H7 (cell line): ENCODE measurements around the gene LSM10. TPM values are rescaled to one million over a fixed set of nuclear protein-coding genes. Genes with fewer than 3 reads are reported as not detected.

Experiments used
- DNase-seq: peaks from one replicate; pipeline ENCODE4 v3.0.0; 2012
- H3K27me3 ChIP-seq: 2 replicates; pipeline ENCODE4 v1.6.0; 2011; ENCODE audit warnings: mild to moderate bottlenecking, low read length; ENCODE audit not compliant: control insufficient read depth, insufficient read depth
- H3K36me3 ChIP-seq: replicated peaks from 2 replicates; pipeline ENCODE4 v1.5.1; 2011; ENCODE audit warnings: low read length; ENCODE audit not compliant: control insufficient read depth, insufficient read depth
- H3K4me3 ChIP-seq: 2 replicates; pipeline ENCODE4 v1.5.1; 2011; ENCODE audit warnings: low read depth, mild to moderate bottlenecking, control low read depth, low read length, moderate library complexity; ENCODE audit not compliant: insufficient read depth
- total RNA-seq: library from RNA; depleted of rRNA; stranded (reverse); fragments of >200 nt; shearing (Covaris generic); gene quantifications from 2 replicates; pipeline ENCODE4 v1.2.3, GENCODE V29; 2014

LSM10 gene
- total RNA-seq, 1 experiment from 2014 or later = 14.4 TPM

DNA sequence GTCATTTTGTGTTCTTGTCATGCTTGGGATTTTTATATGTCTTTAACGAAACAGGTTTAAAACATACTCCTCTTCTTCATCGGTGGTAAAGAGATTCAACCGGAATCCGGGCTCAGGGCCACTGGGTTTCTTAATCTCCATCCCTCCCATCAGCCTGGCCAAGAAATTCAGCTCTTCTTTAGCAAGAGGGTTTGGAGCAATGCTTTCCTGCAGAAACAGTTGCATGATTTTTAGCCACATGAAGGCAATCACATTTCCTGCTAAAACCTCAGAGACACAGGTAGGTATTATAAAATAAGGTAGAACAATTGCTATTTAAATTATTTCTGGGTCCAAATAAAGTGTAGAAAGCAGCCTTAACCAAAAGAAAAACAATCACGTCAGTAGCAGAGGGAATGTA, 22.7 kb upstream of the LSM10 start:
- DNase-seq = no peak
- no peak overlapping the region for H3K4me3 ChIP-seq
- H3K27me3 ChIP-seq = no peaks in the 10 kb centered on the region
- H3K36me3 ChIP-seq = peaks cover 2% of the 10 kb centered on the region

DNA sequence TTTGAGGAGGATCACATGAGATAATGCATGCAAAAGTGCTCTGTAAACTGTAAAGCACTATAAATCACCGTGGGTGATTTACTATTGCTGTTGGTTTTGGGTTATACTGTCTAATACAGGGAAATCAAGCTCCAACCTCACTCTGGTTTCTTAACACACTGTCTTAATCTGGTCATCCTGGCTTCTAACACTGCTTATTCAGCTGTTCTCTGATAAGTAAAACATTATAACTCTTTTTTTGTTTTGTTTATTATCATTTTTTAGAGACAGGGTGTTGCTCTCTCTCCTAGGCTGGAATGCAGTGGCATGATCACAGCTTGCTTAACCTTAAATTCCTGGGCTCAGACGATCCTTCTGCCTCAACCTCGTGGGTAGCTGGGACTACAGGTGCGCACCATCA, 21.9 kb upstream of the LSM10 start:
- Histone ChIP-seq H3K27me3 (no peaks in the 10 kb centered on the region), H3K4me3 (no peak overlapping the region), H3K36me3 (peaks cover 2% of the 10 kb centered on the region)
- DNase-seq = no peak

DNA sequence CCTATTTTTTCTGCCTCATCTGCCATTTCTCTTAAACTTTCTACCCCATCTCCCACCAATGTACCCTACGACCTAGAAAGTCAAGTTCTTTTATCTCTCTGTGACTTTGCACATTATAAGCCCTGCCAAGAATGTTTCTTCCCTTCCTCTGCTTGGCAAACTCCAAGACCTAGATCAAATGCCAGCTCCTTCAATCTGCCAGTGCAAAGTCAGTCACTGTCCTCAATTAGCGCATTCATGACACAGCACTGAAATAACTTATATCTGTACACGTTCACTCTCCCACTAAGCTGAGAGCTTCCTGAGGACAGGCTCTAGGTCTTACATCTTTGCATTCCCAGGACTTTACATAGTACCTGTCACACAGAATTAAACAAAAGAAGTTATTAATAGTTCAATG, 21.4 kb upstream of the LSM10 start:
- H3K27me3 ChIP-seq = no peaks in the 10 kb centered on the region
- H3K4me3 ChIP-seq = no peak overlapping the region
- DNase-seq = no peak
- peaks cover 2% of the 10 kb centered on the region for H3K36me3 ChIP-seq

DNA sequence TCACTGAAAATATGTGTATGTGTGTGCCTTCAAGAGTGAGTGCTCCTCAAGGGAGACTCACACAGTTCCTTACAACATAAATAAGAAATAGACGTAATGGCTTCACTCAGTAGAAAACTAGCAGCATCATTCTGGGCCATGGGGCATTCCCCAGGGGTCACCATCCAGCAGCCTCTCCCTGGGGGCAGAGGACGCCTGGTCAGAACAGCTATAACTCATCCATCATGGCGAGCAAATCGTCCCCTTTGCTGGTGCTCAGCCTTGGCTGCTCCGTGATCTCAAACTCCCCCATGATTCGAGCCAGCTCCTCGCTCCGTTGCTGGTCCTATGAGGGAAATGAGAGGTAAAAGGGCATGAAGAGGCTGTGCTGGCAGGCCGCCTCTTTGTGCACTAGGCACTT, 20.2 kb upstream of the LSM10 start:
- DNase-seq = no peak
- Histone ChIP-seq H3K36me3 (peaks cover 2% of the 10 kb centered on the region), H3K4me3 (no peak overlapping the region), H3K27me3 (no peaks in the 10 kb centered on the region)

DNA sequence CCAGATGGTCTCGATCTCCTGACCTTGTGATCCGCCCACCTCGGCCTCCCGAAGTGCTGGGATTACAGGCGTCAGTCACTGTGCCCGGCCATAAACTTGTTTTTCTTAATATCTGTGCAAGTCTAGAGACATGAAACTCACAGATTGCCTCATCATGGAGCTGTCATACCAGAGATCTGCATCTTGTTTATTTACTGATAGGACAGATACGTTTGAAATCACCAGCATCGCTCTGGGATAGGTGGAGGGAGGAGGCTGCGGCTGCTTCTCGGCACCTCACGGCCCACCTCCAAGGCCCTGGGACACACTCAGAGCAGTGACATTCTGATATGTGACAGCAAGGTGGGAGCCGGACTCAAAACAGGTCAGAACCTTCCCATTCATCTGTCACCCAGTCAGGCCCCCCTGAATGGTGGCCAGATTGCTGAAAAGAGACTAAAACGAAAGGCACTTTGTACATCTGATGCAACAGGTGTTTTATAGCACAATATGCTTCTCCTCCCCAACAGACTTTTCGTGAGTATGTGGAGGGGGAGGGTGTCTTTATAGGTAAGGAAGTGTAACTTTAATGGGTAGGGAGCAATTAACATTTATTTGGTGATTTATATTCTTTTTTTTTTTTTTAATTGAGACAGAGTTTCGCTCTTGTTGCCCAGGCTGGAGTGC, 18.1 kb upstream of the LSM10 start:
- H3K27me3 ChIP-seq = no peaks in the 10 kb centered on the region
- H3K4me3 ChIP-seq = no peak overlapping the region
- DNase-seq = no peak
- H3K36me3 ChIP-seq = no peaks in the 10 kb centered on the region

DNA sequence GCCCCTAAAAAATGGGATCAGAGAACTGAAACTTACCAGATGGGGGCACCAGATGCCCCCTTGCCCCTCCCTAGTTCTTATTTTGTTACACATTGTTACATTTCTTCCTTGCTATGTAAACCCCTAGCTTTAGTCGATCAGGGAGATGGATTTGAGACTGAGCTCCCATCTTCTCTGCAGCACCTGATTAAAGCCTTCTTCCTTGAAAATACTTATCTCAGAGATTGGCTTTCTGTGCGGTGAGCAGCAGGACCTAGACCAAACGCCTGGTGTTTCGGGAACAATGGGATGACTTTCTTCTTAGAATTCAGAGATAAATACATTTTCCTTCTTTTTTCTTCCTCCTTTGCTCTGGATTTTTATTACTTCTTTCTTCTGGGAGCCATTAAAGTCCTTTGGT, 16.7 kb upstream of the LSM10 start:
- DNase-seq = no peak
- Histone ChIP-seq H3K27me3 (no peaks in the 10 kb centered on the region), H3K36me3 (no peaks in the 10 kb centered on the region), H3K4me3 (no peak overlapping the region)

- Histone ChIP-seq H3K27me3 (no peaks in the 10 kb centered on the region), H3K36me3 (peaks cover 2% of the 10 kb centered on the region), H3K4me3 (no peak overlapping the region)
- peak; percentile 43 for DNase-seq
Measured at GRCh38 chr1:36411674-36412648, 14.3 kb upstream of the LSM10 start.

GRCh38 chr1:36408479-36408878, 10.8 kb upstream of the LSM10 start:
- no peak for DNase-seq
- Histone ChIP-seq H3K36me3 (peaks cover 2% of the 10 kb centered on the region), H3K27me3 (no peaks in the 10 kb centered on the region), H3K4me3 (no peak overlapping the region)

GRCh38 chr1:36406440-36406839, 8.7 kb upstream of the LSM10 start:
- no peak for DNase-seq
- Histone ChIP-seq H3K4me3 (no peak overlapping the region), H3K27me3 (no peaks in the 10 kb centered on the region), H3K36me3 (peaks cover 2% of the 10 kb centered on the region)

- Histone ChIP-seq H3K36me3 (peaks cover 1% of the 10 kb centered on the region), H3K27me3 (no peaks in the 10 kb centered on the region), H3K4me3 (no peak overlapping the region)
- DNase-seq = no peak
Measured at GRCh38 chr1:36402504-36402890, 4.8 kb upstream of the LSM10 start.

- no peaks in the 10 kb centered on the region for H3K36me3 ChIP-seq
- peak overlapping the region; percentile 63 for H3K4me3 ChIP-seq
- no peak for DNase-seq
- no peaks in the 10 kb centered on the region for H3K27me3 ChIP-seq
Measured at GRCh38 chr1:36401602-36402503, 4.1 kb upstream of the LSM10 start.

DNA sequence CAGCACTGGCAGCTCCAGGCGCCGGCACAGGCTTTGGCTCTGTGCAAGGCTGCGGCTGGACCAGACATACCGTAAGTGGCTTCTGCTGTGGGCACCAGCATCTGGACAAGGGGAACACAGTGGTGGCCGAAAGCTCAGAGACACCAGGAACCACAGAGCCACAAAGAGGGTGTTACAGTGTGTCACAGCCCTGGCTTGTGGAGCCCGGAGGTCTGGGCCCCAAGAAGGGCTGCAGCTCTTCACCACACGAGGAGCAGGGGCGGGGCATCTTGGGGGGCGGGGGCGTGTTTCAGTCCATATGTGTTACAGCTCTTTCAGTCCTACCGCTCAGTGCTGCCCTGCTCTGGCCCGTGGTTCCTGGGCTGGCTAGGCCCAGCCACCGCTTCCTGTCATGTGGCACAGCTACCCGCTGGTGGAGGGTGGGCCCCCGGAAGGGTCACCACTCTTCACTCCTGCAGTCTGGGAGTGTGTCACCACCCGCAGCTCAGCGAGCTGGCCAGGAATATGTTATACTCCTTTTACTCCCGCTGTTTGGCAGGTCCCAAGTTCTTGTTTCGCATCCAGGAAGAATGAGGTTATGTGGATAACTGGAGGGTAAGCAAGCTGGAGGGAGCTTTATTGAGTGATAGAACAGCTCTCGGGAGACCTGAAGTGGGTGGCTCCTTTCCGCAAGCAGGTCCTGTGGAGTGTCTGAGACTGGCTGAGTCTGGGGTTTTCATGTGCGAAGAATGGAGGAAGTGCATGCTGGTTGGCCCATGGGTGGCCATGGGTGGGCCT, 3.3 kb upstream of the LSM10 start:
- Histone ChIP-seq H3K4me3 (peak overlapping the region; percentile 63), H3K27me3 (no peaks in the 10 kb centered on the region)

DNA sequence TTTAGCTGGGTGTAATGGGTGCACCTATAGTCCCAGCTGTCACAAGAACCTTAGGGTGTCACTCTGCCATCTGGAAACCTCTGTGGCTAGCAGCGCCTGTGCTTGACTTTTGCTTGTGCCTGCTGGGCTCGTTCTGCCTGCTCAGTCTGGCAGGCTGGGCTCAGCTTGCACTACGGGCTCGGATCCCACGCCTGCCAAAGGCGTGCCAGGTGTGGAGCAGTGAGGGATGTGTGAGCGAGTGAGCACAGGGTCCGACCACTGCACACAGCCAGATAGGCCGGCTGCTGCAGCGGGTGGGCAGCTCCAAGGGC, 2.8 kb upstream of the LSM10 start:
- DNase-seq = peak; percentile 34
- no peaks in the 10 kb centered on the region for H3K36me3 ChIP-seq
- peak overlapping the region; percentile 42 for H3K4me3 ChIP-seq
- no peaks in the 10 kb centered on the region for H3K27me3 ChIP-seq

More for the DNA sequence above, 3.3 kb upstream of the LSM10 start:
- H3K36me3 ChIP-seq = no peaks in the 10 kb centered on the region
- DNase-seq = peak; percentile 92
